Measurements from ENCODE around the gene PSMB2. TPM values are rescaled to one million over a fixed set of nuclear protein-coding genes. Genes with fewer than 3 reads are reported as not detected.

PSMB2 gene
- total and polyA plus RNA-seq, 2 experiments from 2014 or later, result 29.0 to 106 TPM

- TF ChIP-seq EZH2phosphoT487 (IDR thresholded peaks at IDR 0.05; ENCODE audit: insufficient read depth, low read depth) (no peak), EZH2 (IDR thresholded peaks at IDR 0.05; ENCODE audit: insufficient read depth, poor library complexity, severe bottlenecking) (peak; percentile 48)
- in situ Hi-C loops (cut with MboI), result loop anchor here (5.0 kb wide), 1 partner anchor 149 kb away; no protein-coding TSS in a partner anchor
- no peaks in the 10 kb centered on the region for H3K36me3 ChIP-seq (ENCODE audit: low read depth)
Measured at GRCh38 chr1:35573198-35574124, 67.9 kb downstream of the PSMB2 start, which contains the start of gene TFAP2E. TFAP2E (plus strand) TSS chr1:35573314; CDS start chr1:35573578, 264 bp downstream.

GRCh38 chr1:35572296-35572695 is 69.0 kb downstream of the PSMB2 start:
- WGBS, 2 experiments (ENCODE audit: low coverage in 1 of 2, low lambda C conversion rate in 2 of 2, missing lambda C conversion rate in 2 of 2), result 90 to 91% methylated on average over 2 of the region's 2 CpGs
- in situ Hi-C loops (cut with MboI), result loop anchor here (5.0 kb wide), 1 partner anchor 150 kb away; no protein-coding TSS in a partner anchor
- H3K4me2 ChIP-seq (ENCODE audit: unreplicated experiment), result peak overlapping the region; percentile 81

More at GRCh38 chr1:35573198-35574124, 67.9 kb downstream of the PSMB2 start, which contains the start of gene TFAP2E:
- peak within 1 kb of the TSS; percentile 81 for H3K4me2 ChIP-seq (ENCODE audit: unreplicated experiment)
- peak within 1 kb of the TSS; percentile 78 for H2AFZ ChIP-seq
- H3K4me3 ChIP-seq, result peak within 1 kb of the TSS; percentile 81
- WGBS, 2 experiments (ENCODE audit: low coverage in 1 of 2, low lambda C conversion rate in 2 of 2, missing lambda C conversion rate in 2 of 2), result 11 to 25% methylated on average over 52 to 92 of the region's 95 CpGs
- no peaks in the 10 kb centered on the region for H3K9me3 ChIP-seq (ENCODE audit: low read depth)
- no peaks in the 10 kb centered on the region for H3K9me2 ChIP-seq (ENCODE audit: insufficient read depth)
- H3K79me2 ChIP-seq (ENCODE audit: insufficient read depth), result no peaks in the 10 kb centered on the region
- H4K20me1 ChIP-seq (ENCODE audit: insufficient read depth), result no peaks in the 10 kb centered on the region
- H3F3A ChIP-seq (ENCODE audit: insufficient read depth), result peaks cover 10% of the 10 kb centered on the region
- H3K27me3 ChIP-seq (replicated peaks; ENCODE audit: insufficient read depth), result no peaks in the 10 kb centered on the region
- H3K9ac ChIP-seq, result peak within 1 kb of the TSS; percentile 51
- peak; percentile 72 for DNase-seq
- peaks cover 13% of the 10 kb centered on the region for H3K4me1 ChIP-seq (ENCODE audit: insufficient read depth)
- no peak within 1 kb of the TSS for H3K27ac ChIP-seq

GRCh38 chr1:35571263-35571662 is 70.1 kb downstream of the PSMB2 start:
- Histone ChIP-seq H4K20me1 (ENCODE audit: insufficient read depth) (no peaks in the 10 kb centered on the region), H3K4me1 (ENCODE audit: insufficient read depth) (peaks cover 13% of the 10 kb centered on the region), H3F3A (ENCODE audit: insufficient read depth) (peaks cover 10% of the 10 kb centered on the region), H3K9me2 (ENCODE audit: insufficient read depth) (no peaks in the 10 kb centered on the region), H3K79me2 (ENCODE audit: insufficient read depth) (no peaks in the 10 kb centered on the region), H3K4me3 (no peak overlapping the region), H3K9ac (no peak overlapping the region), H2AFZ (no peak overlapping the region), H3K36me3 (ENCODE audit: low read depth) (no peaks in the 10 kb centered on the region), H3K9me3 (ENCODE audit: low read depth) (no peaks in the 10 kb centered on the region), H3K4me2 (ENCODE audit: unreplicated experiment) (no peak overlapping the region), H3K27ac (no peak overlapping the region), H3K27me3 (replicated peaks; ENCODE audit: insufficient read depth) (no peaks in the 10 kb centered on the region)
- 91 to 95% methylated on average over 8 of the region's 8 CpGs for WGBS, 2 experiments (ENCODE audit: low coverage in 1 of 2, low lambda C conversion rate in 2 of 2, missing lambda C conversion rate in 2 of 2)
- in situ Hi-C loops (cut with MboI), result loop anchor here (5.0 kb wide), 1 partner anchor 151 kb away; no protein-coding TSS in a partner anchor
- TF ChIP-seq EZH2phosphoT487 (IDR thresholded peaks at IDR 0.05; ENCODE audit: insufficient read depth, low read depth), result no peak
- no peak for TF ChIP-seq EZH2 (IDR thresholded peaks at IDR 0.05; ENCODE audit: insufficient read depth, poor library complexity, severe bottlenecking)
- no peak for DNase-seq

More at GRCh38 chr1:35572296-35572695, 69.0 kb downstream of the PSMB2 start:
- H3K27me3 ChIP-seq (replicated peaks; ENCODE audit: insufficient read depth), result no peaks in the 10 kb centered on the region
- H3K27ac ChIP-seq, result no peak overlapping the region
- no peaks in the 10 kb centered on the region for H4K20me1 ChIP-seq (ENCODE audit: insufficient read depth)
- H3K9me3 ChIP-seq (ENCODE audit: low read depth), result no peaks in the 10 kb centered on the region
- H3K36me3 ChIP-seq (ENCODE audit: low read depth), result no peaks in the 10 kb centered on the region
- no peak for DNase-seq
- no peak overlapping the region for H3K9ac ChIP-seq
- H3K79me2 ChIP-seq (ENCODE audit: insufficient read depth), result no peaks in the 10 kb centered on the region
- H3K9me2 ChIP-seq (ENCODE audit: insufficient read depth), result no peaks in the 10 kb centered on the region
- peaks cover 13% of the 10 kb centered on the region for H3K4me1 ChIP-seq (ENCODE audit: insufficient read depth)
- no peak overlapping the region for H2AFZ ChIP-seq
- H3F3A ChIP-seq (ENCODE audit: insufficient read depth), result peaks cover 10% of the 10 kb centered on the region
- no peak overlapping the region for H3K4me3 ChIP-seq
- TF ChIP-seq EZH2phosphoT487 (IDR thresholded peaks at IDR 0.05; ENCODE audit: insufficient read depth, low read depth), result no peak
- TF ChIP-seq EZH2 (IDR thresholded peaks at IDR 0.05; ENCODE audit: insufficient read depth, poor library complexity, severe bottlenecking), result no peak

- H3K79me2 ChIP-seq (ENCODE audit: insufficient read depth), result no peaks in the 10 kb centered on the region
- H2AFZ ChIP-seq, result no peak overlapping the region
- H3K9ac ChIP-seq, result no peak overlapping the region
- 86% methylated on average over 10 of the region's 10 CpGs for WGBS, 2 experiments (ENCODE audit: low coverage in 1 of 2, low lambda C conversion rate in 2 of 2, missing lambda C conversion rate in 2 of 2)
- H3K27ac ChIP-seq, result no peak overlapping the region
- H3K36me3 ChIP-seq (ENCODE audit: low read depth), result no peaks in the 10 kb centered on the region
- no peaks in the 10 kb centered on the region for H3K9me3 ChIP-seq (ENCODE audit: low read depth)
- H4K20me1 ChIP-seq (ENCODE audit: insufficient read depth), result no peaks in the 10 kb centered on the region
- peaks cover 10% of the 10 kb centered on the region for H3F3A ChIP-seq (ENCODE audit: insufficient read depth)
- H3K4me3 ChIP-seq, result no peak overlapping the region
- H3K4me1 ChIP-seq (ENCODE audit: insufficient read depth), result peaks cover 13% of the 10 kb centered on the region
- in situ Hi-C loops (cut with MboI), result loop anchor here (5.0 kb wide), 1 partner anchor 152 kb away; no protein-coding TSS in a partner anchor
- TF ChIP-seq EZH2 (IDR thresholded peaks at IDR 0.05; ENCODE audit: insufficient read depth, poor library complexity, severe bottlenecking) (no peak), EZH2phosphoT487 (IDR thresholded peaks at IDR 0.05; ENCODE audit: insufficient read depth, low read depth) (no peak)
- H3K27me3 ChIP-seq (replicated peaks; ENCODE audit: insufficient read depth), result no peaks in the 10 kb centered on the region
- H3K4me2 ChIP-seq (ENCODE audit: unreplicated experiment), result no peak overlapping the region
- DNase-seq, result no peak
- no peaks in the 10 kb centered on the region for H3K9me2 ChIP-seq (ENCODE audit: insufficient read depth)
Measured at GRCh38 chr1:35570589-35571137, 70.7 kb downstream of the PSMB2 start.

Measured in GM23248 (cell line).